GM18499 (cell line): Measurements from ENCODE around the gene SERPINB3.
"Not testable (repeated sequence)": the region's sequence is repeated elsewhere in the genome, so short reads cannot be mapped to it uniquely, and the experiment has no call there.

ENCODE experiments used
- ATAC-seq: cut with Tn5 transposase; IDR thresholded peaks from one replicate; pipeline ENCODE4 v1.9.1; 2021; ENCODE audit warnings: moderate number of reproducible peaks; ENCODE audit not compliant: insufficient read depth, unreplicated experiment

SERPINB3 gene

DNA sequence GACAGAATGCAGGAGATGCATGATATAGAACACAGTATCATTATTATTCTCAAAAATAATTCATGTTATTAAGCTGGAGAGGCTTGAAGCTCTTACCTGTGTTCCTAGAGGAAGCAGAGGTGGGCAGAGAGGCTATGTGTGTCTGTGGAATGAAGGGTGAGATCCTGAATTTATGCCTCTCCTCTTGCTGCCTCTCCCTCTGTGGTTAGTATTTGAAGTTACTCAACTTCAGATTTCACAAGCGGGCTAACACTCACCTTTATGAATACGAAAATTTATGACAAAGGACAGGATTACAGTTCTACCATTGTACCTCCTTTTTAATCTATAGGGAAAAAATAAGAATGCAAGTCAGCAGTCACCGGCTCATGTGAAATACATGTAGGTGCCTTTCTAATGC, at the start of gene SERPINB3:
TSS of gene SERPINB3 (minus strand) at position 144 of the 400 bp plus-strand sequence. CDS start 677 bp downstream, outside the sequence.
- ATAC-seq = not testable (repeated sequence)

- ATAC-seq = no peak
Observed at GRCh38 chr18:63708650-63709049, 47.0 kb upstream of the SERPINB3 start.

GRCh38 chr18:63707816-63708215, 46.1 kb upstream of the SERPINB3 start:
- ATAC-seq = no peak

GRCh38 chr18:63705401-63705800, 43.7 kb upstream of the SERPINB3 start:
- no peak for ATAC-seq

- no peak for ATAC-seq
Observed at GRCh38 chr18:63702660-63703059, 41.0 kb upstream of the SERPINB3 start, which contains the start of gene SERPINB11. Gene SERPINB11, plus strand, starts transcription at chr18:63702960. Its CDS starts 7,234 bp downstream, at chr18:63710194.

DNA sequence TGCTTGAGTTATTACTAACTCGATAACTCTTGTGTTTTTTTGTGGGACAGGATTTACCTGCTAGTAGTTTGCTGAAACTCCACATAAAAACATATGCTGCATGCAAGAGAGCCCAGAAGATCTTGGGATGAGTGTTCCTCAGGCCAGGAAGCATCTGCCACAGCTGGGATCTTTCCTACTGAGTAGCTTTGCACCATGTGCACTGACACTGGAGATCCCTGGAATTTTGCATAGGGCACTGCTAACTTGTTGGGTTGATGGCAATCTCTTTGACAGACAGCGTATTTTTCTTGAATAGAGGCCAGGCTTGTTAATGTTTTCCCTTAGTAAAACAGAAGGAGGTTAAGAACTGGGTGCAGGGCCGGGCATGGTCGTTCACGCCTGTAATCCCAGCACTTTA, 40.3 kb upstream of the SERPINB3 start:
- ATAC-seq = no peak

- ATAC-seq = no peak
Observed at GRCh38 chr18:63700501-63700900, 38.8 kb upstream of the SERPINB3 start.

DNA sequence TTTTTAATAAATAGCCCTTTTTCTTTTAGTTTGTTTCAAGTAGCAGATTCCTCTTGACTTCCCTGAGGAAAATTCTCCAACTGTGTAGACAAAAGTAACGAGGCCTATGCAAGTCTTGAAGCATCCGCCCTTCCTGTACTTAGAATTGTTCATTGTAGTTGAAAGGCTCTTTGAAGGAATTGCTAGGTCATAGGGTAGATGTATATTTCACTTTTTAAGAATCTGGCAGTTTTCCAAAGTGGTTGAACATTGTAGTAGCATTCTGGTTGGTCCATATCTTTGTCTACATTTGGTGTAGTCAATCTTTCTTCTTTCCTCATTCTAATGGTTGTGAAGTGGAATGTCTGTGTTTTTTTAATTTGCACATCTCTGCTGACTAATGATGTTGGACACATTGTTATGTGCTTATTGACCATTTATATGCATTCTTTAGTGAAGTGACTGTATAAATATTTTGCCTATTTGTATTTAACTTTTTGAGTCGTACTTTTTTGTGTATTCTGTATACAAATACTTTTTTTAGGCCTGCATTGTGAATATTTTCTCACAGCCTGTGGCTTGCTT, 35.5 kb upstream of the SERPINB3 start:
- no peak for ATAC-seq

DNA sequence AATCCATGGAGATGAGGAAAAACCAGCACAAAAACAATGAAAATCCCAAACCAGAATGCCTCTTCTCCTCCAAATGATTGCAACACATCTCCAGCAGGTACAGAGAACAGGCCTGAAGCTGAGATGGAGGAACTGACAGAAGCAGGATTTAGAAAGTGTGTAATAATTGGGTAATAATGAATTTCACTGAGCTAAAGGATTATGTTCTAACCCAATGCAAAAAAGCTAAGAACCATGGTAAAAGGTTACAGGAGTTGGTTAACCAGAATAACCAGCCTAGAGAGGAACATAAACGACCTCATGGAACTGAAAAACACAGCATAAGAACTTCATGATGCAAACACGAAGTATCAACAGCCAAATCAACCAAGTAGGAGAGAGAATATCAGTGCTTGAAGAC, 27.4 kb upstream of the SERPINB3 start:
- no peak for ATAC-seq

- ATAC-seq = no peak
Observed at GRCh38 chr18:63686871-63687270, 25.2 kb upstream of the SERPINB3 start.

DNA sequence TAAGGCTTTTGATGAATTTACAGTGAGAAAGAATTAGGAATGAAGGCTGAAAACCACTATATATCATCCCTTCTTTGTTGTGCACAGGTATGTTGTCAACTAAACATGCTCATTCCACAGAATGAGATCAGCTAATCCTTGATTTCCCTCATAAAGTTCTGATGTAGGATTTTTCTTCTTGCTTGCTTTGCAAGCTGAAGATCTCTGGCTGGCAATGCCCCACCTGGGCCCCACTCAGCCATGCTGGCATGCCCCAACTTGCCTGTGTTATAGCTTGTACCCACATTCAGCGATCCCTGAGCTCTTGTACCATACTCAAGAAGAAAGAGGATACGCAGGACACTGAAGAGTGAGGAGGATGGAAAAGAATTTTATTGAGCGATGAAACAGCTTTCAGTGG, 23.0 kb upstream of the SERPINB3 start:
- ATAC-seq = no peak

GRCh38 chr18:63683890-63684289, 22.2 kb upstream of the SERPINB3 start:
- ATAC-seq = no peak

DNA sequence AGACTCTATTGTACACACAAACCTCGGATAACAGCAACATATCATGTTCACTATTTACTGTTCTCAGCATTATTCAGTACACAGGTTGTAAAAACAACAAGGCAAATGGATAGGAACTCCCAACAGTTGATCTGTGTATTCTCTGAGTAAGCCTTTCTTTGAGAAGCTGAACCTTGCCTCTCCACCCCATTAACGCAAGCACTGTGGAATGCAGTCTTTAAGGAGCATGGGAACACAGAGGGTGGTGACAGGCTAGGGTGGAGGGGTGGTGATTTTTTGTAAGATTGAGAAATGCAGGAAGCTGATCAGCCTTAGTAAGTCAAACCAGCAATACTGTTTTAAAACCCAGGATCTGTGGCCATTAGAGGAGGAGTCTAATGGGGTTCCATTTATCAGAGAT, 21.5 kb upstream of the SERPINB3 start:
- no peak for ATAC-seq

DNA sequence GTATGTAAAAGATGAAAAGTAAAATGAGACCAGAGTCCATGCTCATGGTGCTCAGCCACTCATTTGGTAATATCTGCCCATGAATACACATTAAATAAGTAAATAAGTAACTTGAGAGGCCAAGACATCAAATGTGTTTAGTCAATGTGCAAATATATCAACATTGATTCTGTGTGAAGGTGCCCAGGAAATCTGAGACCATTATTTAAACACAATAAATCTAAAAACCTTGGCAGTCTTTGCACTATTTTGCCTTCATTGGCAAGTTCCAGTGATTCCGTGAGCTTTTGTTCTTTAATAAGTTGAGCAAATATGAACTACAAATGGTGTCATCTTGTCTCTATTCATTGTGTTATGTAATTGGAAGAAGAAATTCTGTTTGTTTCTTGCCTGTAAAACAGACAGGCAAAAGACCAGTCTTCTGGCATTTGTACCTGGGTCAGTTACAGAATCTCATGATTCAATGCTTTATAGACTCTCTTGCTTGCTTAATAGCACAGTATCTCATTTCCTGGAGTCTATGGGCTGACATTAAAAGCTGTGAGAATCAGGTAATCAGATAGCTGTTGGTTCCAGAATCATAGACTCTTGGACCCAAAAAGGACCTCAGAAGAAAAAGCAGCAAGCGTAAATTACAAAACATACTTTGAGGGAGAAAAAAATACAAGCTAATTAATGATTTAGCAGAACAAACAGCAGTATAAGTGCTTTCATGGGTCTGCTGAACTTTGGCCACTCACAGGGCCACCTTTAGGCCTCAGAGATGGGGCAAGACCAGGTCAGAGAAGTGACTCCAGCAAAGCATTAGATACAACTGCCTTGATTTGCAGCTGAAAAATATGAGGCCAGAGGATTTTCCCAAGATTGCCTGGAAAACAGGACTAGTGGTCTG, 20.0 kb upstream of the SERPINB3 start:
- ATAC-seq = no peak

DNA sequence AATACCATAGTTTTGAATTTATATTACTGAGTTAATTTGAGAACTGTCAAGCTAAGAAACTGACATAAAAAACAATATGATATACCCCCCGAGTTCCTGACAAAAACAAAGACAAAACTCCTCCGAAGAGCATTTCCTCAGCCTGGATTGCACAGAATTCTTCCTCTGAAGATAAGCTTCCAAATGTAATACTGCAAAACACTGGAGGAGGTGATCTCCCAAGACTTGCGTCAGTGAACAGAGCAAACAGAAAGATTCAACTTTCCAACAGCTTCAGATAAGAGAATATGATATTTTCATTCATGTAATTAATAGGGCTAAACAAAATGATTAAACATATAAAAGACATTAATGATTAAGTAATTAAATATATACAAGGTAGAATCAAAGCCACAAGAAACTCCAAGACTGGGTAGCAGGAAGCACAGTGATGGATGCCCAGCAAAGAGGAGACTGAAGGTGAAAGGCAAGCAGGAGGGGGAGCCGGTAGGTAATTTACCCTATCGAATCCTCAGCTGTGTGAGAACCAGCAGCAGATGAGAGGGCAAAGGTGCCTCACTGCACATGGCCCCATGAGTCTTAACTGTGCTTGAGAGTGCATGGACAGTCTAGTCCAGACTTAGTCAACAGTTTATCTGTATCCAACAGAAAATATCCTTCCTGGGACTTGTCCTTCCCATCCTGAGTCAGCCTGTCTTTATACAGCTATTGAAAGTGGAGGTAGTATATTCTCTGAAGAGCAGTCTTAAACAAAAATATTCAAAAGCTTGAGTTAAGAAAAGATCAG, 18.3 kb upstream of the SERPINB3 start:
- ATAC-seq = no peak

GRCh38 chr18:63677500-63678225, 16.0 kb upstream of the SERPINB3 start:
- ATAC-seq = no peak

- ATAC-seq = peak; percentile 64
Observed at GRCh38 chr18:63676526-63677323, 15.0 kb upstream of the SERPINB3 start.

GRCh38 chr18:63664571-63664970, 2.9 kb upstream of the SERPINB3 start:
- ATAC-seq = no peak

- not testable (repeated sequence) for ATAC-seq
Observed at GRCh38 chr18:63658920-63659319, 2.8 kb downstream of the SERPINB3 start.
